LNCaP clone FGC (cell line): ENCODE measurements around the gene ATG9B.
"Not testable (repeated sequence)": the region's sequence is repeated elsewhere in the genome, so short reads cannot be mapped to it uniquely, and the experiment has no call there.

Experiments
- DNase-seq: peaks from one replicate; pipeline ENCODE4 v3.0.0-alpha.2; 2011; ENCODE audit warnings: low read depth
- H3K4me3 ChIP-seq: 2 replicates; pipeline ENCODE4 v1.5.1; 2011; ENCODE audit warnings: mild to moderate bottlenecking, low read depth, low read length, control low read depth
- CTCF ChIP-seq: IDR thresholded peaks from 2 replicates; pipeline ENCODE4 v1.5.1; 2012; ENCODE audit warnings: mild to moderate bottlenecking; ENCODE audit not compliant: control insufficient read depth, insufficient read depth; ENCODE audit errors: extremely low read depth

The ATG9B gene

GRCh38 chr7:151043959-151044358, 19.7 kb upstream of the ATG9B start:
- no peak for TF ChIP-seq CTCF
- no peak overlapping the region for H3K4me3 ChIP-seq
- no peak for DNase-seq

GRCh38 chr7:151043449-151043848, 19.2 kb upstream of the ATG9B start:
- DNase-seq, result not testable (repeated sequence)

GRCh38 chr7:151040616-151041375, 16.5 kb upstream of the ATG9B start:
- no peak for DNase-seq
- no peak for TF ChIP-seq CTCF
- H3K4me3 ChIP-seq, result no peak overlapping the region

More at GRCh38 chr7:151043449-151043848, 19.2 kb upstream of the ATG9B start:
- H3K4me3 ChIP-seq, result not testable (repeated sequence)

- no peak for DNase-seq
- no peak overlapping the region for H3K4me3 ChIP-seq
Measured at GRCh38 chr7:151039850-151040548, 15.7 kb upstream of the ATG9B start.

GRCh38 chr7:151038951-151039849, 14.9 kb upstream of the ATG9B start:
- H3K4me3 ChIP-seq, result no peak overlapping the region
- no peak for TF ChIP-seq CTCF
- DNase-seq, result no peak

More at GRCh38 chr7:151039850-151040548, 15.7 kb upstream of the ATG9B start:
- TF ChIP-seq CTCF, result no peak

- no peak for DNase-seq
- no peak overlapping the region for H3K4me3 ChIP-seq
- TF ChIP-seq CTCF, result no peak
Measured at GRCh38 chr7:151035902-151036301, 11.6 kb upstream of the ATG9B start.
